Mucosa of descending colon (tissue), 3 donors: ENCODE results near the gene ABHD10. TPM values are rescaled to one million over a fixed set of nuclear protein-coding genes. Genes with fewer than 3 reads are reported as not detected.
A peak's percentile ranks its signal among the peaks of the same experiment; 100 is the strongest.
"Not testable (repeated sequence)": the region's sequence is repeated elsewhere in the genome, so short reads cannot be mapped to it uniquely, and the experiment has no call there.

Experiments used
- ATAC-seq: fragments of 200-7000 bp; cut with Tn5 transposase; one replicate; pipeline ENCODE4 v1.9.1; 2020; ENCODE audit warnings: mild to moderate bottlenecking, moderate library complexity
- DNase-seq, 3 donors: peaks; one replicate each; pipeline ENCODE4 v3.0.0-alpha.2; 2020
- H3K36me3 ChIP-seq: fragments of 200-600 bp; one replicate; pipeline ENCODE4 v1.8.0; 2021; ENCODE audit warnings: low read depth, mild to moderate bottlenecking
- H3K4me1 ChIP-seq: fragments of 200-600 bp; one replicate; pipeline ENCODE4 v1.8.0; 2021; ENCODE audit warnings: low read depth, mild to moderate bottlenecking
- H3K4me3 ChIP-seq: fragments of 200-600 bp; one replicate; pipeline ENCODE4 v1.8.0; 2021; ENCODE audit warnings: mild to moderate bottlenecking
- H3K9me3 ChIP-seq: fragments of 200-600 bp; one replicate; pipeline ENCODE4 v1.8.0; 2021; ENCODE audit warnings: mild to moderate bottlenecking
- CTCF ChIP-seq: fragments of 200-600 bp; IDR thresholded peaks from one replicate; pipeline ENCODE4 v1.8.0; 2022; ENCODE audit warnings: antibody characterized with exemption, mild to moderate bottlenecking
- intact Hi-C, 2 donors: fragments of 100-400 bp; cut with DNase I in 1 of 2; cut with micrococcal nuclease in 1 of 2; formaldehyde crosslinking; loops; one replicate each; pipeline versions ENCODE4 v1.11.0 to v1.11.1; 2022; cut with DNase I, micrococcal nuclease
- total RNA-seq, 3 donors: library from RNA; stranded (reverse); fragmentation: NEBNext Ultra II Directional in 2 of 3; extraction: Animal tissue kit (Norgen Biotek cat#: 25700) in 2 of 3; gene quantifications; one replicate each; pipeline versions ENCODE4 v1.2.1 to v1.2.4, GENCODE V29; 2021 to 2023
- donor health status: DM: no; HTN: no; CAD: no; lungs with moderate emphysema.
- donor health status: DM: no; HTN: no; CAD: no.
- donor health status: DM: no; HTN: yes; CAD: no.

Gene ABHD10
- total RNA-seq, 3 donors from 2014 or later, result 19.9 to 26.3 (median 22.4) TPM

DNA sequence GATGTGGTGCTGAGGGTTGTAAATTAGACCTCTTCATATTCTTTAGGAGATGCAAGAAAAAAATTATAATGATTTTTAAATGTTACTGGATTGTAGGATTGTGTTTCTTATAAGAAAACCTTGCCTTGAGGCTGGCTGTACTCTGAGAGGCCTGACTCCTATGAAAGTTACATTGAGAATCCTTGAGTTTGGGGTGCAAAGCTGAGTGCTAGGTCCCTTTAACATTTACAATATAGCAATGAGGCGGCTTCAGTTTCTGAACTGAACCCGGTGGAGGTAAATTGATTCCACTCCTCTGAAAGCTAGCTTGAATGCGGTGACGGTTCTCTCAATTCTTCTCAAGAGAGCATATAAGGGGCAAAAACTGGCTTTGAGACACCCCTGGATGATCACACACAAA, 55.6 kb downstream of the ABHD10 start, which contains the start of gene TMPRSS7:
TMPRSS7 (plus strand) TSS at position 301 of the 400 bp plus-strand sequence. CDS start 110 bp downstream, outside the sequence.
- H3K4me3 ChIP-seq, result no peak within 1 kb of the TSS
- DNase-seq (no peak), ATAC-seq (no peak)
- no peaks in the 10 kb centered on the region for H3K4me1 ChIP-seq
- H3K36me3 ChIP-seq, result no peaks in the 10 kb centered on the region
- no peaks in the 10 kb centered on the region for H3K9me3 ChIP-seq
- TF ChIP-seq CTCF, result no peak
- intact Hi-C loops, result no loop called here

DNA sequence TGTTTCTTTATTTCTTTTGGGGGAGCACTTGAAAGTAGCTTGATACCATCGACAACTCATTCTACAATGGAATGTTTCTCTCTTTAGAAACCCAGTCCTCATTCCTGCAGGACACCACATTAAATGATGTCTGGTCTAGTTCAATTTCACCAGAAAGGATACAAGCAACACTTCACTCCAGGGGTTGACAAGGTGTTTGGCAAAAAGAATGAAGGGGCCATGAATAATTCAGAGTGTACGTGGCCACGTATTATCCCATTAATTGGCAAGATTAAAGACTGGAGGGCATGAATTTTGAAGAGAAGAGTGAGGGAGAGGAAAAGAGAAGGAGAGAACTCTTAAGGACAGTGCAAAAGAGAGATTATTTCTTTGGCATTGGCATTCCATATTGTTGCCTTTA, 56.4 kb downstream of the ABHD10 start:
- no peaks in the 10 kb centered on the region for H3K4me1 ChIP-seq
- H3K9me3 ChIP-seq, result no peaks in the 10 kb centered on the region
- DNase-seq (no peak), ATAC-seq (no peak)
- TF ChIP-seq CTCF, result no peak
- no peaks in the 10 kb centered on the region for H3K36me3 ChIP-seq
- no peak overlapping the region for H3K4me3 ChIP-seq
- intact Hi-C loops, result no loop called here

DNA sequence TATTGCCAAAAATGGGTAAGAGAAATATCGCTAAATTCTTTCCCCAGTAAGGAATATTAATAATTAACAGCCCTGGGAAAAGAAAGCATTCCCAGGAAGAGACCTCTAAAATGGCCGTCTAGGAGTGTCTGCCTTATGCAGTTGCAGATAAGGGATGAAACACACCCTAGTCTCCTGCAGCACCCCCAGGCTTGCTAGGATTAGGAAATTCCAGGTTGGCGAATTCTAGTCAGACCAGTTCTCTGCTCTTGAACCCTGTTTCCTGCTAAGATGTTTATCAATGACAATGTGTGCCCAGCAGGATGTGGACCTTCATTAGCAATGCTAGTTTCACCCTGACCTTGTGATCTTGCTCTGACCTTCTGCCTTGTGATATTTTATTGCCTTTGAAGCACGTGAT, 58.4 kb downstream of the ABHD10 start:
- intact Hi-C loops, H3K36me3 ChIP-seq, H3K4me1 ChIP-seq, H3K4me3 ChIP-seq, H3K9me3 ChIP-seq, ATAC-seq, DNase-seq: not testable (repeated sequence)

DNA sequence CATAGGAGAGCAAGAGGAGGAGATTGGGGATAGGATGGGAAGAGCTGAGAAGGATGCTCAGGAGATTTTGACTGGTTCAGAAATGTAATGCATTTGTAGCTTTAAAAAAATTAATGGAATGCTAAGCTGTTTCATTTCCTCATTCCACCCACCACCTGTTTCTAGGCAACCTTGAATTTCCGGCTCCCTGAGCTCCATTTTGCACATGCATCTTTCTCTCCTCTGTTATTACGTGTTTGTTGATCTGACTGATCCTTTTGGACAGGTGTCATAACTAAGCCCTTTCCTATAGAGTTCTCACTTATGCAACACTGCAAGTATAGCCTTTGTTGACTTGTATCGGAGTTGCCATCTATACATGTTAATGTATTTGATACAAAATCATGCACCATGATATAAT, 60.0 kb downstream of the ABHD10 start:
- Histone ChIP-seq H3K4me3 (no peak overlapping the region), H3K4me1 (no peaks in the 10 kb centered on the region), H3K36me3 (no peaks in the 10 kb centered on the region), H3K9me3 (no peaks in the 10 kb centered on the region)
- TF ChIP-seq CTCF, result no peak
- ATAC-seq (peak; percentile 7), DNase-seq (no peak)
- intact Hi-C loops, result no loop called here

GRCh38 chr3:112041321-112041720, 62.5 kb downstream of the ABHD10 start:
- no peak for ATAC-seq
- TF ChIP-seq CTCF, result no peak
- Histone ChIP-seq H3K36me3 (no peaks in the 10 kb centered on the region), H3K4me3 (no peak overlapping the region), H3K9me3 (no peaks in the 10 kb centered on the region), H3K4me1 (no peaks in the 10 kb centered on the region)
- intact Hi-C loops, result no loop called here
- no peak for DNase-seq

DNA sequence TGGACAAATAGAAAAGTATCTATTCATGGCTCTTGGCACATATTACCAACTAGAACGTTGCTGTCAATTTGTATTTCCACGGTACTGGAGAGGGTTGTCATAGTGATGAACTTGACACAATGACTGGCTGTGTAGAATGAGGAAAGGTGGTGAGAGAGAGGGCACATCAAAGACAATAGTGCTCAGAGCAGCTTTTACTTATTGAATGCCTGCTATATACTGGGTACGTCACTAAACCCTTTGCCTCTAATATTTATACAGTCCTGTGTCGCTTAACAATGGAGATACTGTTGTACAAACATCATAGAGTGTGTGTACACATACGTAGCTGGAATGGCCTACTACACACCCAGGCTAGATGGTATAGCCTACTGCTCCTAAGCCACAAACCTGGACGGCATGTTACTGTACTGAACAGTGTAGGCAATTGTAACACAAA, 64.0 kb downstream of the ABHD10 start:
- intact Hi-C loops, result no loop called here
- no peak for TF ChIP-seq CTCF
- ATAC-seq (peak; percentile 90), DNase-seq (peak in 1 of 3 donors; percentile 33)
- H3K4me3 ChIP-seq, result no peak overlapping the region
- no peaks in the 10 kb centered on the region for H3K36me3 ChIP-seq
- H3K9me3 ChIP-seq, result no peaks in the 10 kb centered on the region
- no peaks in the 10 kb centered on the region for H3K4me1 ChIP-seq

Other genes with a start within 250 kb of the ABHD10 start
- gene PHLDB2, start 119.8 kb upstream of the ABHD10 start, total RNA-seq, result 10 to 100 TPM in 2 of 3 donors, 1 to 10 TPM in 1; 9.4 to 90.2 (median 17.7) TPM
- 10 to 100 TPM in 1 of 3 donors, under 1 TPM in 2; 0.27 to 14.7 (median 0.49) TPM for gene TAGLN3, start 19.9 kb downstream of the ABHD10 start, total RNA-seq
- gene TMPRSS7, start 55.7 kb downstream of the ABHD10 start, total RNA-seq, result under 1 TPM in 1 of 3 donors, not detected in 2; 0.12 TPM
- 10 to 100 TPM; 22.6 to 49.9 (median 36.3) TPM for gene C3orf52, start 107.4 kb downstream of the ABHD10 start, total RNA-seq
- under 1 TPM in 2 of 3 donors, not detected in 1; 0.36 to 0.41 TPM for gene GCSAM, start 154.2 kb downstream of the ABHD10 start, total RNA-seq